Measurements from ENCODE around the gene TWIST2.

GRCh38 chr2:238914648-238915015 is 66.7 kb downstream of the TWIST2 start:
- TF ChIP-seq EZH2phosphoT487 (IDR thresholded peaks at IDR 0.05; ENCODE audit: low read length) (no peak), CTCF (IDR thresholded peaks at IDR 0.05; ENCODE audit: low read length) (no peak), EZH2 (optimal IDR thresholded peaks at IDR 0.05; ENCODE audit: low read depth, low read length) (no peak)
